GM23338 (cell line): ENCODE results near the gene GPR153. TPM values are rescaled to one million over a fixed set of nuclear protein-coding genes. Genes with fewer than 3 reads are reported as not detected.

ENCODE experiments used
- ATAC-seq: fragments of 200-7000 bp; cut with Tn5 transposase; 3 replicates; pipeline ENCODE4 v1.9.1; 2020
- DNase-seq: peaks from one replicate; pipeline ENCODE4 v3.0.0-alpha.2; 2015; ENCODE audit warnings: low spot score
- H2AFZ ChIP-seq: fragments of 200-600 bp; sonication (generic); 2 replicates; pipeline ENCODE4 v1.8.0; 2016; ENCODE audit warnings: antibody characterized with exemption, mild to moderate bottlenecking, moderate library complexity
- H3F3A ChIP-seq: fragments of 200-600 bp; sonication (generic); replicated peaks from 2 replicates; pipeline ENCODE4 v1.8.0; 2017; ENCODE audit warnings: antibody characterized with exemption, mixed run types, low read depth
- H3K27ac ChIP-seq: fragments of 200-600 bp; sonication (generic); 2 replicates; pipeline ENCODE4 v1.6.1; 2016; ENCODE audit warnings: low read depth
- H3K27me3 ChIP-seq: fragments of 200-600 bp; sonication (generic); 2 replicates; pipeline ENCODE4 v1.8.0; 2016; ENCODE audit warnings: mild to moderate bottlenecking, mixed run types, moderate library complexity; ENCODE audit not compliant: insufficient read depth
- H3K36me3 ChIP-seq: fragments of 200-600 bp; sonication (generic); 2 replicates; pipeline ENCODE4 v1.8.0; 2016; ENCODE audit warnings: mild to moderate bottlenecking; ENCODE audit not compliant: insufficient read depth
- H3K4me1 ChIP-seq: fragments of 200-600 bp; sonication (generic); 2 replicates; pipeline ENCODE4 v1.8.0; 2016; ENCODE audit warnings: mild to moderate bottlenecking, moderate library complexity; ENCODE audit not compliant: insufficient read depth
- H3K4me2 ChIP-seq: fragments of 200-600 bp; sonication (generic); 2 replicates; pipeline ENCODE4 v1.7.1; 2017; ENCODE audit warnings: mixed run types
- H3K4me3 ChIP-seq: fragments of 200-600 bp; sonication (generic); 2 replicates; pipeline ENCODE4 v1.6.1; 2016; ENCODE audit warnings: mixed run types
- H3K79me2 ChIP-seq: fragments of 200-600 bp; sonication (generic); replicated peaks from 2 replicates; pipeline ENCODE4 v1.8.0; 2017; ENCODE audit warnings: mild to moderate bottlenecking; ENCODE audit not compliant: insufficient read depth
- H3K9me2 ChIP-seq: fragments of 200-600 bp; sonication (generic); 2 replicates; pipeline ENCODE4 v1.8.0; 2017; ENCODE audit not compliant: insufficient read depth
- H4K20me1 ChIP-seq: fragments of 200-600 bp; sonication (generic); replicated peaks from 2 replicates; pipeline ENCODE4 v1.8.0; 2017; ENCODE audit warnings: mild to moderate bottlenecking; ENCODE audit not compliant: insufficient read depth
- H3K27ac Mint-ChIP-seq: 2 replicates; pipeline ENCODE4 v1.8.0; 2020; ENCODE audit warnings: inconsistent platforms, mild to moderate bottlenecking, moderate library complexity, mixed read lengths
- H3K27me3 Mint-ChIP-seq: 3 replicates; pipeline ENCODE4 v1.8.0; 2022; ENCODE audit warnings: low read depth, mild to moderate bottlenecking, moderate library complexity, mixed read lengths, inconsistent platforms; ENCODE audit not compliant: insufficient read depth, poor library complexity
- H3K36me3 Mint-ChIP-seq: 3 replicates; pipeline ENCODE4 v1.8.0; 2021; ENCODE audit warnings: low read depth, mild to moderate bottlenecking, inconsistent platforms, moderate library complexity, mixed read lengths
- H3K4me1 Mint-ChIP-seq: 3 replicates; pipeline ENCODE4 v1.8.0; 2020; ENCODE audit warnings: mild to moderate bottlenecking, inconsistent platforms, mixed read lengths
- H3K4me3 Mint-ChIP-seq: 3 replicates; pipeline ENCODE4 v1.8.0; 2021; ENCODE audit warnings: moderate library complexity, mild to moderate bottlenecking, inconsistent platforms, mixed read lengths
- H3K9me3 Mint-ChIP-seq: 3 replicates; pipeline ENCODE4 v1.8.0; 2020; ENCODE audit warnings: moderate library complexity, mild to moderate bottlenecking, inconsistent platforms, mixed read lengths
- EZH2 ChIP-seq: fragments of 200-600 bp; sonication (generic); IDR thresholded peaks from one replicate; pipeline ENCODE4 v1.8.0; 2017; ENCODE audit warnings: antibody characterized with exemption, mild to moderate bottlenecking, low read depth; ENCODE audit not compliant: unreplicated experiment
- NANOG ChIP-seq: IDR thresholded peaks from 2 replicates; pipeline ENCODE4 v1.6.1; 2016; ENCODE audit warnings: antibody characterized with exemption, borderline replicate concordance
- POLR2AphosphoS5 ChIP-seq: IDR thresholded peaks from 2 replicates; pipeline ENCODE4 v1.6.1; 2016; ENCODE audit warnings: antibody characterized with exemption, low read depth
- STAT1 ChIP-seq: IDR thresholded peaks from one replicate; pipeline ENCODE4 v1.6.1; 2016; ENCODE audit warnings: antibody characterized with exemption; ENCODE audit not compliant: unreplicated experiment
- polyA plus RNA-seq: library from polyadenylated mRNA; unstranded; fragments of >200 nt; fragmentation: Nextera tagmentation; extraction: Ambion mirVana; gene quantifications from 2 replicates; pipeline ENCODE4 v1.2.1, GENCODE V29; 2016
- total RNA-seq: library from RNA; depleted of rRNA; stranded (reverse); fragments of >200 nt; shearing (Covaris generic); gene quantifications from 2 replicates; pipeline ENCODE4 v1.2.3, GENCODE V29; 2014
- TF ChIP-seq, protein P1 (sequence below): IDR thresholded peaks from one replicate; pipeline ENCODE4 v1.6.1; 2018; ENCODE audit warnings: antibody characterized with exemption; ENCODE audit not compliant: unreplicated experiment
- TF ChIP-seq, protein P2 (sequence below): IDR thresholded peaks from 2 replicates; pipeline ENCODE4 v1.6.1; 2016; ENCODE audit warnings: antibody characterized with exemption
- TF ChIP-seq, protein P3 (sequence below), 2 experiments: fragments of 200-600 bp in 1 of 2; sonication (generic) in 1 of 2; conservative IDR thresholded peaks; 2 replicates each; pipeline versions ENCODE4 v1.5.1 to v1.6.1; 2016 to 2017; ENCODE audit warnings: antibody characterized with exemption in 2 of 2, low read depth in 2 of 2, mild to moderate bottlenecking in 2 of 2, moderate library complexity in 1 of 2

GPR153 gene
- total and polyA plus RNA-seq, 2 experiments from 2014 or later, result 1.3 to 9.0 TPM

DNA sequence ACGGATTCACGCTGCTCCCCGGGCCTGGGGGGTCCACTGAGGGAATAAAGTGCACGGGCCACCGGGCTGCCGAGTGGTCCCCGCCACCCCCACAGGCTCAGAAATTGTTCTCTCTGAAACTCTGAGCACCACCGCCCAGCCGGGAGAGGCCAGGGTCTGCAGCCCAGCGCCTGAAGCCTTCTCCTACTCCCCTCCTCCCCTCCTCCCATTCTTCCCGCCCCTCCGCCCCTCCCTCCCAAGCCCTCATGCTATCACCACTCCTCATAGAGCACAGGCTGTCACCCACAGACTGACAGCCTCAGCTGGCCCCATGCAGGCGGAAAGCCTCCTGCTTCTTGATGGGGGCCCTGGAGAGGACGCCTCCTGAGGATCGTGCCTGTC is 707 bp upstream of the GPR153 start (continued):
- TF ChIP-seq, protein P1, sequence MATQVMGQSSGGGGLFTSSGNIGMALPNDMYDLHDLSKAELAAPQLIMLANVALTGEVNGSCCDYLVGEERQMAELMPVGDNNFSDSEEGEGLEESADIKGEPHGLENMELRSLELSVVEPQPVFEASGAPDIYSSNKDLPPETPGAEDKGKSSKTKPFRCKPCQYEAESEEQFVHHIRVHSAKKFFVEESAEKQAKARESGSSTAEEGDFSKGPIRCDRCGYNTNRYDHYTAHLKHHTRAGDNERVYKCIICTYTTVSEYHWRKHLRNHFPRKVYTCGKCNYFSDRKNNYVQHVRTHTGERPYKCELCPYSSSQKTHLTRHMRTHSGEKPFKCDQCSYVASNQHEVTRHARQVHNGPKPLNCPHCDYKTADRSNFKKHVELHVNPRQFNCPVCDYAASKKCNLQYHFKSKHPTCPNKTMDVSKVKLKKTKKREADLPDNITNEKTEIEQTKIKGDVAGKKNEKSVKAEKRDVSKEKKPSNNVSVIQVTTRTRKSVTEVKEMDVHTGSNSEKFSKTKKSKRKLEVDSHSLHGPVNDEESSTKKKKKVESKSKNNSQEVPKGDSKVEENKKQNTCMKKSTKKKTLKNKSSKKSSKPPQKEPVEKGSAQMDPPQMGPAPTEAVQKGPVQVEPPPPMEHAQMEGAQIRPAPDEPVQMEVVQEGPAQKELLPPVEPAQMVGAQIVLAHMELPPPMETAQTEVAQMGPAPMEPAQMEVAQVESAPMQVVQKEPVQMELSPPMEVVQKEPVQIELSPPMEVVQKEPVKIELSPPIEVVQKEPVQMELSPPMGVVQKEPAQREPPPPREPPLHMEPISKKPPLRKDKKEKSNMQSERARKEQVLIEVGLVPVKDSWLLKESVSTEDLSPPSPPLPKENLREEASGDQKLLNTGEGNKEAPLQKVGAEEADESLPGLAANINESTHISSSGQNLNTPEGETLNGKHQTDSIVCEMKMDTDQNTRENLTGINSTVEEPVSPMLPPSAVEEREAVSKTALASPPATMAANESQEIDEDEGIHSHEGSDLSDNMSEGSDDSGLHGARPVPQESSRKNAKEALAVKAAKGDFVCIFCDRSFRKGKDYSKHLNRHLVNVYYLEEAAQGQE, result no peak
- TF ChIP-seq EZH2, result no peak
- TF ChIP-seq, protein P2, sequence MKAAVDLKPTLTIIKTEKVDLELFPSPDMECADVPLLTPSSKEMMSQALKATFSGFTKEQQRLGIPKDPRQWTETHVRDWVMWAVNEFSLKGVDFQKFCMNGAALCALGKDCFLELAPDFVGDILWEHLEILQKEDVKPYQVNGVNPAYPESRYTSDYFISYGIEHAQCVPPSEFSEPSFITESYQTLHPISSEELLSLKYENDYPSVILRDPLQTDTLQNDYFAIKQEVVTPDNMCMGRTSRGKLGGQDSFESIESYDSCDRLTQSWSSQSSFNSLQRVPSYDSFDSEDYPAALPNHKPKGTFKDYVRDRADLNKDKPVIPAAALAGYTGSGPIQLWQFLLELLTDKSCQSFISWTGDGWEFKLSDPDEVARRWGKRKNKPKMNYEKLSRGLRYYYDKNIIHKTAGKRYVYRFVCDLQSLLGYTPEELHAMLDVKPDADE, result no peak
- TF ChIP-seq NANOG, result no peak
- TF ChIP-seq POLR2AphosphoS5, result no peak
- TF ChIP-seq, protein P3, sequence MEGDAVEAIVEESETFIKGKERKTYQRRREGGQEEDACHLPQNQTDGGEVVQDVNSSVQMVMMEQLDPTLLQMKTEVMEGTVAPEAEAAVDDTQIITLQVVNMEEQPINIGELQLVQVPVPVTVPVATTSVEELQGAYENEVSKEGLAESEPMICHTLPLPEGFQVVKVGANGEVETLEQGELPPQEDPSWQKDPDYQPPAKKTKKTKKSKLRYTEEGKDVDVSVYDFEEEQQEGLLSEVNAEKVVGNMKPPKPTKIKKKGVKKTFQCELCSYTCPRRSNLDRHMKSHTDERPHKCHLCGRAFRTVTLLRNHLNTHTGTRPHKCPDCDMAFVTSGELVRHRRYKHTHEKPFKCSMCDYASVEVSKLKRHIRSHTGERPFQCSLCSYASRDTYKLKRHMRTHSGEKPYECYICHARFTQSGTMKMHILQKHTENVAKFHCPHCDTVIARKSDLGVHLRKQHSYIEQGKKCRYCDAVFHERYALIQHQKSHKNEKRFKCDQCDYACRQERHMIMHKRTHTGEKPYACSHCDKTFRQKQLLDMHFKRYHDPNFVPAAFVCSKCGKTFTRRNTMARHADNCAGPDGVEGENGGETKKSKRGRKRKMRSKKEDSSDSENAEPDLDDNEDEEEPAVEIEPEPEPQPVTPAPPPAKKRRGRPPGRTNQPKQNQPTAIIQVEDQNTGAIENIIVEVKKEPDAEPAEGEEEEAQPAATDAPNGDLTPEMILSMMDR (conservative IDR thresholded peaks at IDR 0.05; ENCODE audit: low read depth in 2 of 2), result no peak
- TF ChIP-seq STAT1, result no peak

DNA sequence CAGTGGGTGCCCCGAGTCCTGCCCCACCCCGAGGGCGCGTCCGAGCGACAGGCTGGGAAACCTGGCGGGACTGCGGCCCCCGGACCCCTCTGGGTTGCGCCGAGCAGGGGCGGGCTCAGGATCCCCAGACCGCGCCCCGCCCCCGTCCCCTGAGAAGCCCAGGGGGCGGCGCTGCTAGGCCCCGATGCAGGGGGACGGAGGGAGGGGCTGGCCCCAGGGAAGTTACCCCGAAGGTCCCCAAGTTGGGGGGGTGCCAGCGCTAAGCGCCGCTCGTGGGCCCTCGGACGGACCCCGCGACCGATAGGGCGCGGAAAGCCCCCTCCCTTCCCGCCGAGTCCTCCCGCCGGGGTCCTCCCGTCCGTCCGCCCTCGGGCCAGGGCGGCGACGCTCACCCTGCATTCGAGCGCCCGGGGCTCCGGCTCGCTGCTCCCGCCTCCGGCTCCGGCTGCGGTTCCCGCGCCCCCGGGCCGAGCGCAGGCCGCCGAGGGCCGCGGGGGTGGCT is 414 bp downstream of the GPR153 start:
- no peaks in the 10 kb centered on the region for H3K79me2 ChIP-seq
- H3K27ac ChIP-seq, result no peak overlapping the region
- no peaks in the 10 kb centered on the region for H3K9me2 ChIP-seq
- peaks cover 17% of the 10 kb centered on the region for H3F3A ChIP-seq
- DNase-seq (peak; percentile 66), ATAC-seq (peak; percentile 37)
- Mint-ChIP-seq H3K27me3 (peaks cover 32% of the 10 kb centered on the region), H3K4me1 (peaks cover 8% of the 10 kb centered on the region; the same call in 2 of the 3 replicates), H3K9me3 (no peaks in the 10 kb centered on the region), H3K27ac (no peak overlapping the region), H3K4me3 (no peak overlapping the region), H3K36me3 (no peaks in the 10 kb centered on the region; the same call in 2 of the 3 replicates)
- peak overlapping the region; percentile 63; the same call in 1 of the 2 replicates for H2AFZ ChIP-seq
- H3K27me3 ChIP-seq, result peaks cover 21% of the 10 kb centered on the region
- H3K36me3 ChIP-seq, result no peaks in the 10 kb centered on the region
- H3K4me2 ChIP-seq, result peak overlapping the region; percentile 78
- TF ChIP-seq, protein P2, result 0 out of 2 replicates have a peak, but pooled peaks have one; percentile 12
- TF ChIP-seq, protein P3 (conservative IDR thresholded peaks at IDR 0.05; ENCODE audit: low read depth in 2 of 2), result no peak
- H4K20me1 ChIP-seq, result no peaks in the 10 kb centered on the region; the same call in 1 of the 2 replicates
- no peaks in the 10 kb centered on the region; the same call in 1 of the 2 replicates for H3K4me1 ChIP-seq
- peak overlapping the region; percentile 63 for H3K4me3 ChIP-seq
